ENCODE measurements around the gene COL6A5. TPM values are rescaled to one million over a fixed set of nuclear protein-coding genes. Genes with fewer than 3 reads are reported as not detected.

COL6A5 gene
- total RNA-seq, 1 donor from 2014 or later = not detected

GRCh38 chr3:130516645-130517512 lies 171.4 kb downstream of the COL6A5 start, which contains the start of gene COL6A6:
TSS of gene COL6A6 (plus strand) at chr3:130517177. CDS start at chr3:130560365, 43,188 bp downstream.
- intact Hi-C loops (cut with micrococcal nuclease) = no loop called here

DNA sequence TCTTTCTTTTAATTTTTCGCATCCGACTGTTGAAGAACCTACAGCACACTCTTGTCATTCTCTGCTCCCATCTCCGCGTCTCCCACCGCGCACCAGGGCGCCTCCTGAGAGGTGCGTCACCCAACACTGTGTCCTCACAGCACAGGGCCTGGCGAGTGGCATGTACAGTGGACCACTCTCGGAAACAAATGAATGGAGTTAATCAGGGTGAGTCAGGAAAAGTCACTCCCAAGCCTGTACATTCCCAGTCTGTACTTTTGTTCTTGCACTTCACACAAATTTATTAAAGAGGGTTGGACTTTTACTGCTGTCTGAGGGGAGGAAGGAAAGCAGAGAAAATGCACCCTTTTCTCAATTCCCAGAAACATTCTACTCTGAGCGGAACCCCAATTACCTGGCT lies 172.1 kb downstream of the COL6A5 start:
- intact Hi-C loops (cut with micrococcal nuclease) = no loop called here

- intact Hi-C loops (cut with micrococcal nuclease) = no loop called here
Measured at GRCh38 chr3:130519754-130520153, 174.3 kb downstream of the COL6A5 start.

GRCh38 chr3:130522399-130522798 lies 176.9 kb downstream of the COL6A5 start:
- intact Hi-C loops (cut with micrococcal nuclease) = no loop called here

GRCh38 chr3:130527426-130527825 lies 182.0 kb downstream of the COL6A5 start:
- intact Hi-C loops (cut with micrococcal nuclease) = no loop called here

DNA sequence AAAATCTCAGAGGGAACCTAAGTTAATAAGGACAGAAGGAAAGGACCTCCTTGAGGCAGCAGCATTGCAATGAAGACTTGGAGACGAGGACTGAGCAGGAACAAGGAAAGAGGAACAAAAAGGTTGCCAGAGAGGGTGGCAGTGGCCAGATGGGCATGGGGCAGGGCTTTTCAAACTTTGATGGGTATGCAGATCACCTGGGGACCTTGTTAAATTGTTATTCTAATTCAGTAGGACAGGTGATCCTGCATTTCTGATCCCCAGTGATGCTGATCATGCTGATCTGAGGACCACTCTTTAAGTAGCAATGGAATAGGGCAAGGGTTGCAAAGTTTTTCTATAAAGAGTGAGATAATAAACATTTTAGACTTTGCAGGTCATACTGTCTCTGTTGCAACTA lies 182.6 kb downstream of the COL6A5 start:
- intact Hi-C loops (cut with micrococcal nuclease) = no loop called here

GRCh38 chr3:130529486-130530215 lies 184.2 kb downstream of the COL6A5 start:
- intact Hi-C loops (cut with micrococcal nuclease) = no loop called here

DNA sequence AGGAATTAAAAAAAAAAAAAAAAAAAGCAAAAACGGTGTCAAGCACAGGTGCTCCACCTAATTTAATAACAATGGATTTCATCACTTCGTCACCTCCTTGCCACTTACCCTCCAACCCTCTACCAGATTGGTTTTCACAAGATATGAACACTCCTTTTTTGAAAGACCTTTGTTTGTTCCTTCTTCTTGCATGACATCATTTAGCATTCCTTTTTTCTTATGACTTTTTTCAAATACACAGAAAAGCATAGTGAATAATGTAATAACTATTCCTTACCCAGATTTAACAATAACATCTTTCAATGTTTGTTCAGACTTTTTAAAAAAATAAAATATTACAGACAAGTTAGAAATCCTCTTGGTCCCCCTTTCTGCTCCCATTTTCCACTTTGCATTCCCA lies 187.8 kb downstream of the COL6A5 start:
- intact Hi-C loops (cut with micrococcal nuclease) = no loop called here

Other genes with a start within 250 kb of the COL6A5 start
- not detected in 2 replicates for gene COL6A6, start 171.5 kb downstream of the COL6A5 start, total RNA-seq